ENCODE measurements around the gene ARHGEF26.

The ARHGEF26 gene

GRCh38 chr3:154112146-154112852 lies 8.9 kb upstream of the ARHGEF26 start:
- Histone ChIP-seq H3K27ac (ENCODE audit: insufficient read depth, low read length, poor library complexity, severe bottlenecking) (no peak overlapping the region), H3K4me3 (ENCODE audit: insufficient read depth, low read depth, low read length, poor library complexity, severe bottlenecking) (no peak overlapping the region), H3K4me1 (ENCODE audit: control insufficient read depth, insufficient read depth, low read length, poor library complexity, severe bottlenecking) (no peaks in the 10 kb centered on the region), H3K27me3 (replicated peaks; ENCODE audit: control insufficient read depth, insufficient read depth, low read length, poor library complexity, severe bottlenecking) (no peaks in the 10 kb centered on the region), H3K36me3 (ENCODE audit: control insufficient read depth, insufficient read depth, low read length) (no peaks in the 10 kb centered on the region), H3K9me3 (ENCODE audit: control insufficient read depth, low read length) (no peaks in the 10 kb centered on the region)
- no peak for DNase-seq

GRCh38 chr3:154113609-154114008 lies 7.6 kb upstream of the ARHGEF26 start:
- H3K27ac ChIP-seq (ENCODE audit: insufficient read depth, low read length, poor library complexity, severe bottlenecking), result no peak overlapping the region
- no peaks in the 10 kb centered on the region for H3K9me3 ChIP-seq (ENCODE audit: control insufficient read depth, low read length)
- no peaks in the 10 kb centered on the region for H3K27me3 ChIP-seq (replicated peaks; ENCODE audit: control insufficient read depth, insufficient read depth, low read length, poor library complexity, severe bottlenecking)
- DNase-seq, result no peak
- no peaks in the 10 kb centered on the region for H3K36me3 ChIP-seq (ENCODE audit: control insufficient read depth, insufficient read depth, low read length)
- no peak overlapping the region for H3K4me3 ChIP-seq (ENCODE audit: insufficient read depth, low read depth, low read length, poor library complexity, severe bottlenecking)
- H3K4me1 ChIP-seq (ENCODE audit: control insufficient read depth, insufficient read depth, low read length, poor library complexity, severe bottlenecking), result no peaks in the 10 kb centered on the region

- Histone ChIP-seq H3K4me1 (ENCODE audit: control insufficient read depth, insufficient read depth, low read length, poor library complexity, severe bottlenecking) (no peaks in the 10 kb centered on the region), H3K9me3 (ENCODE audit: control insufficient read depth, low read length) (no peaks in the 10 kb centered on the region), H3K4me3 (ENCODE audit: insufficient read depth, low read depth, low read length, poor library complexity, severe bottlenecking) (no peak overlapping the region), H3K36me3 (ENCODE audit: control insufficient read depth, insufficient read depth, low read length) (no peaks in the 10 kb centered on the region), H3K27me3 (replicated peaks; ENCODE audit: control insufficient read depth, insufficient read depth, low read length, poor library complexity, severe bottlenecking) (no peaks in the 10 kb centered on the region), H3K27ac (ENCODE audit: insufficient read depth, low read length, poor library complexity, severe bottlenecking) (no peak overlapping the region)
- no peak for DNase-seq
Observed at GRCh38 chr3:154115332-154115731, 5.9 kb upstream of the ARHGEF26 start.

- H3K27ac ChIP-seq (ENCODE audit: insufficient read depth, low read length, poor library complexity, severe bottlenecking), result no peak overlapping the region
- H3K9me3 ChIP-seq (ENCODE audit: control insufficient read depth, low read length), result no peaks in the 10 kb centered on the region
- DNase-seq, result no peak
- H3K4me1 ChIP-seq (ENCODE audit: control insufficient read depth, insufficient read depth, low read length, poor library complexity, severe bottlenecking), result peaks cover 13% of the 10 kb centered on the region
- H3K4me3 ChIP-seq (ENCODE audit: insufficient read depth, low read depth, low read length, poor library complexity, severe bottlenecking), result no peak overlapping the region
- H3K27me3 ChIP-seq (replicated peaks; ENCODE audit: control insufficient read depth, insufficient read depth, low read length, poor library complexity, severe bottlenecking), result peaks cover 18% of the 10 kb centered on the region
- H3K36me3 ChIP-seq (ENCODE audit: control insufficient read depth, insufficient read depth, low read length), result no peaks in the 10 kb centered on the region
Observed at GRCh38 chr3:154119951-154120350, 1.2 kb upstream of the ARHGEF26 start.

GRCh38 chr3:154121701-154122551 lies 736 bp downstream of the ARHGEF26 start:
- no peak overlapping the region for H3K27ac ChIP-seq (ENCODE audit: insufficient read depth, low read length, poor library complexity, severe bottlenecking)
- H3K4me3 ChIP-seq (ENCODE audit: insufficient read depth, low read depth, low read length, poor library complexity, severe bottlenecking), result peak overlapping the region; percentile 60
- H3K9me3 ChIP-seq (ENCODE audit: control insufficient read depth, low read length), result no peaks in the 10 kb centered on the region
- no peak for DNase-seq
- H3K36me3 ChIP-seq (ENCODE audit: control insufficient read depth, insufficient read depth, low read length), result no peaks in the 10 kb centered on the region
- H3K27me3 ChIP-seq (replicated peaks; ENCODE audit: control insufficient read depth, insufficient read depth, low read length, poor library complexity, severe bottlenecking), result peaks cover 18% of the 10 kb centered on the region
- H3K4me1 ChIP-seq (ENCODE audit: control insufficient read depth, insufficient read depth, low read length, poor library complexity, severe bottlenecking), result peaks cover 13% of the 10 kb centered on the region

GRCh38 chr3:154122552-154122911 lies 1.3 kb downstream of the ARHGEF26 start:
- peaks cover 13% of the 10 kb centered on the region for H3K4me1 ChIP-seq (ENCODE audit: control insufficient read depth, insufficient read depth, low read length, poor library complexity, severe bottlenecking)
- peak overlapping the region; percentile 60 for H3K4me3 ChIP-seq (ENCODE audit: insufficient read depth, low read depth, low read length, poor library complexity, severe bottlenecking)
- no peak for DNase-seq
- H3K27me3 ChIP-seq (replicated peaks; ENCODE audit: control insufficient read depth, insufficient read depth, low read length, poor library complexity, severe bottlenecking), result peaks cover 18% of the 10 kb centered on the region
- no peaks in the 10 kb centered on the region for H3K9me3 ChIP-seq (ENCODE audit: control insufficient read depth, low read length)
- no peak overlapping the region for H3K27ac ChIP-seq (ENCODE audit: insufficient read depth, low read length, poor library complexity, severe bottlenecking)
- H3K36me3 ChIP-seq (ENCODE audit: control insufficient read depth, insufficient read depth, low read length), result no peaks in the 10 kb centered on the region

- H3K27me3 ChIP-seq (replicated peaks; ENCODE audit: control insufficient read depth, insufficient read depth, low read length, poor library complexity, severe bottlenecking), result peaks cover 18% of the 10 kb centered on the region
- peak overlapping the region; percentile 60 for H3K4me3 ChIP-seq (ENCODE audit: insufficient read depth, low read depth, low read length, poor library complexity, severe bottlenecking)
- no peak overlapping the region for H3K27ac ChIP-seq (ENCODE audit: insufficient read depth, low read length, poor library complexity, severe bottlenecking)
- H3K4me1 ChIP-seq (ENCODE audit: control insufficient read depth, insufficient read depth, low read length, poor library complexity, severe bottlenecking), result peaks cover 13% of the 10 kb centered on the region
- H3K36me3 ChIP-seq (ENCODE audit: control insufficient read depth, insufficient read depth, low read length), result no peaks in the 10 kb centered on the region
- H3K9me3 ChIP-seq (ENCODE audit: control insufficient read depth, low read length), result no peaks in the 10 kb centered on the region
- DNase-seq, result no peak
Observed at GRCh38 chr3:154122912-154123559, 1.8 kb downstream of the ARHGEF26 start.

GRCh38 chr3:154123906-154124305 lies 2.7 kb downstream of the ARHGEF26 start:
- no peaks in the 10 kb centered on the region for H3K36me3 ChIP-seq (ENCODE audit: control insufficient read depth, insufficient read depth, low read length)
- DNase-seq, result no peak
- H3K4me3 ChIP-seq (ENCODE audit: insufficient read depth, low read depth, low read length, poor library complexity, severe bottlenecking), result no peak overlapping the region
- H3K9me3 ChIP-seq (ENCODE audit: control insufficient read depth, low read length), result no peaks in the 10 kb centered on the region
- peaks cover 18% of the 10 kb centered on the region for H3K27me3 ChIP-seq (replicated peaks; ENCODE audit: control insufficient read depth, insufficient read depth, low read length, poor library complexity, severe bottlenecking)
- H3K27ac ChIP-seq (ENCODE audit: insufficient read depth, low read length, poor library complexity, severe bottlenecking), result no peak overlapping the region
- peaks cover 13% of the 10 kb centered on the region for H3K4me1 ChIP-seq (ENCODE audit: control insufficient read depth, insufficient read depth, low read length, poor library complexity, severe bottlenecking)

- DNase-seq, result no peak
- H3K4me1 ChIP-seq (ENCODE audit: control insufficient read depth, insufficient read depth, low read length, poor library complexity, severe bottlenecking), result peaks cover 13% of the 10 kb centered on the region
- H3K36me3 ChIP-seq (ENCODE audit: control insufficient read depth, insufficient read depth, low read length), result no peaks in the 10 kb centered on the region
- H3K9me3 ChIP-seq (ENCODE audit: control insufficient read depth, low read length), result no peaks in the 10 kb centered on the region
- no peak overlapping the region for H3K4me3 ChIP-seq (ENCODE audit: insufficient read depth, low read depth, low read length, poor library complexity, severe bottlenecking)
- H3K27me3 ChIP-seq (replicated peaks; ENCODE audit: control insufficient read depth, insufficient read depth, low read length, poor library complexity, severe bottlenecking), result peaks cover 18% of the 10 kb centered on the region
- no peak overlapping the region for H3K27ac ChIP-seq (ENCODE audit: insufficient read depth, low read length, poor library complexity, severe bottlenecking)
Observed at GRCh38 chr3:154125378-154126030, 4.3 kb downstream of the ARHGEF26 start.
